Ascending aorta (tissue), 2 donors: ENCODE data around the gene CCL16. TPM values are rescaled to one million over a fixed set of nuclear protein-coding genes. Genes with fewer than 3 reads are reported as not detected.

ENCODE experiments used
- DNase-seq, 2 donors: peaks; one replicate each; pipeline ENCODE4 v3.0.0-alpha.2; 2019; ENCODE audit warnings: low spot score in 2 of 2
- H3K27ac ChIP-seq, 2 donors: fragments of 200-600 bp; sonication (generic); one replicate each; pipeline ENCODE4 v1.5.1; 2016 to 2017; ENCODE audit warnings: mild to moderate bottlenecking in 1 of 2
- H3K27me3 ChIP-seq: fragments of 200-600 bp; sonication (generic); one replicate; pipeline ENCODE4 v1.5.1; 2017
- H3K36me3 ChIP-seq, 2 donors: fragments of 200-600 bp; sonication (generic); one replicate each; pipeline ENCODE4 v1.5.1; 2016
- H3K4me1 ChIP-seq, 2 donors: fragments of 200-600 bp; sonication (generic); one replicate each; pipeline ENCODE4 v1.5.1; 2016 to 2017; ENCODE audit warnings: mild to moderate bottlenecking in 1 of 2
- H3K4me3 ChIP-seq, 2 donors: fragments of 200-600 bp; sonication (generic); one replicate each; pipeline ENCODE4 v1.5.1; 2016 to 2017; ENCODE audit warnings: mild to moderate bottlenecking in 1 of 2
- H3K9me3 ChIP-seq, 2 donors: fragments of 200-600 bp; sonication (generic); one replicate each; pipeline ENCODE4 v1.5.1; 2016
- CTCF ChIP-seq, 3 experiments: fragments of 200-600 bp in 2 of 3; fragments of 450-650 bp in 1 of 3; sonication (generic) in 2 of 3; IDR thresholded peaks; one replicate each; pipeline ENCODE4 v1.5.1; 2016 to 2019; ENCODE audit warnings: antibody characterized with exemption in 3 of 3, mild to moderate bottlenecking in 1 of 3, moderate library complexity in 1 of 3
- intact Hi-C: fragments of 100-400 bp; cut with DNase I; formaldehyde crosslinking; loops from one replicate; pipeline ENCODE4 v1.15.1; 2023
- total RNA-seq: library from RNA; depleted of rRNA; stranded (reverse); fragments of >200 nt; gene quantifications from one replicate; pipeline ENCODE4 v1.1.0, GENCODE V29; 2016

Gene CCL16
- total RNA-seq, 1 donor from 2014 or later, result not detected

- intact Hi-C loops, result no loop called here
Observed at GRCh38 chr17:35984140-35984539, 2.8 kb upstream of the CCL16 start.

GRCh38 chr17:35982409-35983191 lies 1.3 kb upstream of the CCL16 start:
- no peak for TF ChIP-seq CTCF (IDR thresholded peaks at IDR 0.05)
- no peaks in the 10 kb centered on the region for H3K9me3 ChIP-seq
- no peak overlapping the region for H3K4me3 ChIP-seq
- no peak for DNase-seq
- H3K27ac ChIP-seq, result no peak overlapping the region
- no peaks in the 10 kb centered on the region for H3K27me3 ChIP-seq
- H3K36me3 ChIP-seq, result no peaks in the 10 kb centered on the region
- H3K4me1 ChIP-seq, result no peaks in the 10 kb centered on the region
- intact Hi-C loops, result no loop called here

More at GRCh38 chr17:35984140-35984539, 2.8 kb upstream of the CCL16 start:
- Histone ChIP-seq H3K4me1 (no peaks in the 10 kb centered on the region), H3K27me3 (no peaks in the 10 kb centered on the region), H3K4me3 (no peak overlapping the region), H3K36me3 (no peaks in the 10 kb centered on the region), H3K9me3 (no peaks in the 10 kb centered on the region), H3K27ac (no peak overlapping the region)
- DNase-seq, result no peak
- no peak for TF ChIP-seq CTCF (IDR thresholded peaks at IDR 0.05)

GRCh38 chr17:35981908-35982330 lies 622 bp upstream of the CCL16 start:
- no peaks in the 10 kb centered on the region for H3K36me3 ChIP-seq
- no peak for TF ChIP-seq CTCF (IDR thresholded peaks at IDR 0.05)
- no peaks in the 10 kb centered on the region for H3K4me1 ChIP-seq
- no peak for DNase-seq
- H3K27me3 ChIP-seq, result no peaks in the 10 kb centered on the region
- H3K4me3 ChIP-seq, result no peak overlapping the region
- intact Hi-C loops, result no loop called here
- no peak overlapping the region for H3K27ac ChIP-seq
- H3K9me3 ChIP-seq, result no peaks in the 10 kb centered on the region

- H3K36me3 ChIP-seq, result no peaks in the 10 kb centered on the region
- intact Hi-C loops, result loop anchor here (10.0 kb wide), 1 partner anchor 166 kb away; no protein-coding TSS in a partner anchor
- H3K4me1 ChIP-seq, result no peaks in the 10 kb centered on the region
- DNase-seq, result no peak
- no peak overlapping the region for H3K4me3 ChIP-seq
- TF ChIP-seq CTCF (IDR thresholded peaks at IDR 0.05), result no peak
- no peaks in the 10 kb centered on the region for H3K9me3 ChIP-seq
- no peak overlapping the region for H3K27ac ChIP-seq
- H3K27me3 ChIP-seq, result no peaks in the 10 kb centered on the region
Observed at GRCh38 chr17:35978346-35978745, 3.0 kb downstream of the CCL16 start.

- intact Hi-C loops, result loop anchor here (10.0 kb wide), 1 partner anchor 167 kb away; no protein-coding TSS in a partner anchor
- H3K4me3 ChIP-seq, result no peak overlapping the region
- H3K9me3 ChIP-seq, result no peaks in the 10 kb centered on the region
- H3K4me1 ChIP-seq, result no peaks in the 10 kb centered on the region
- no peaks in the 10 kb centered on the region for H3K27me3 ChIP-seq
- H3K36me3 ChIP-seq, result no peaks in the 10 kb centered on the region
- no peak for DNase-seq
- no peak for TF ChIP-seq CTCF (IDR thresholded peaks at IDR 0.05)
- no peak overlapping the region for H3K27ac ChIP-seq
Observed at GRCh38 chr17:35977509-35977908, 3.8 kb downstream of the CCL16 start.
